ENCODE data around the gene DYNLT5.
"Not testable (repeated sequence)": the region's sequence is repeated elsewhere in the genome, so short reads cannot be mapped to it uniquely, and the experiment has no call there.

DNA sequence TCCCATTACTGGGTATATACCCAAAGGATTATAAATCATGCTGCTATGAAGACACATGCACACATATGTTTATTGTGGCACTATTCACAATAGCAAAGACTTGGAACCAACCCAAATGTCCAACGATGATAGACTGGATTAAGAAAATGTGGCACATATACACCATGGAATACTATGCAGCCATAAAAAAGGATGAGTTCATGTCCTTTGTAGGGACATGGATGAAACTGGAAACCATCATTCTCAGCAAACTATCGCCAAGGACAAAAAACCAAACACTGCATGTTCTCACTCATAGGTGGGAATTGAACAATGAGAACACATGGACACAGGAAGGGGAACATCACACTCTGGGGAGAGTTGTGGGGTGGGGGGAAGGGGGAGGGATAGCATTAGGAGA lies 33.5 kb downstream of the DYNLT5 start:
- TF ChIP-seq CTCF (IDR thresholded peaks at IDR 0.05); NR3C1 (IDR thresholded peaks at IDR 0.05); POLR2A (IDR thresholded peaks at IDR 0.05; ENCODE audit: low read length); REST (IDR thresholded peaks at IDR 0.05); RAD21 (conservative IDR thresholded peaks at IDR 0.05 in 1 of 2, IDR thresholded peaks at IDR 0.05 in 1 of 2); HDAC2 (IDR thresholded peaks at IDR 0.05); RNF2 (IDR thresholded peaks at IDR 0.05; ENCODE audit: borderline replicate concordance, low read depth); NFE2L2 (conservative IDR thresholded peaks at IDR 0.05; ENCODE audit: low read length); ELK1 (IDR thresholded peaks at IDR 0.05; ENCODE audit: low read depth, low read length); RFX5 (IDR thresholded peaks at IDR 0.05): not testable (repeated sequence)
- TF ChIP-seq, protein P1, sequence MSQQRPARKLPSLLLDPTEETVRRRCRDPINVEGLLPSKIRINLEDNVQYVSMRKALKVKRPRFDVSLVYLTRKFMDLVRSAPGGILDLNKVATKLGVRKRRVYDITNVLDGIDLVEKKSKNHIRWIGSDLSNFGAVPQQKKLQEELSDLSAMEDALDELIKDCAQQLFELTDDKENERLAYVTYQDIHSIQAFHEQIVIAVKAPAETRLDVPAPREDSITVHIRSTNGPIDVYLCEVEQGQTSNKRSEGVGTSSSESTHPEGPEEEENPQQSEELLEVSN (IDR thresholded peaks at IDR 0.05; ENCODE audit: borderline replicate concordance, low read depth) = not testable (repeated sequence)

Measured in A549 (cell line).